ENCODE measurements around the gene PRDM16.

The PRDM16 gene

GRCh38 chr1:3426956-3427535 is 358.0 kb downstream of the PRDM16 start:
- Histone ChIP-seq H3K4me1 (ENCODE audit: control insufficient read depth, insufficient read depth, low read length) (no peaks in the 10 kb centered on the region), H3K27me3 (ENCODE audit: control insufficient read depth, insufficient read depth, low read length) (peaks cover 5% of the 10 kb centered on the region), H3K4me3 (ENCODE audit: low read length) (no peak overlapping the region), H3K36me3 (ENCODE audit: insufficient read depth, low read length) (no peaks in the 10 kb centered on the region), H3K4me2 (ENCODE audit: low read length) (no peak overlapping the region), H3K9me3 (replicated peaks; ENCODE audit: low read length) (no peaks in the 10 kb centered on the region), H3K9ac (ENCODE audit: low read depth, low read length) (no peak overlapping the region)

- Histone ChIP-seq H3K4me2 (ENCODE audit: low read length) (no peak overlapping the region), H3K36me3 (ENCODE audit: insufficient read depth, low read length) (no peaks in the 10 kb centered on the region), H3K9me3 (replicated peaks; ENCODE audit: low read length) (no peaks in the 10 kb centered on the region), H3K9ac (ENCODE audit: low read depth, low read length) (no peak overlapping the region), H3K27me3 (ENCODE audit: control insufficient read depth, insufficient read depth, low read length) (no peaks in the 10 kb centered on the region), H3K4me1 (ENCODE audit: control insufficient read depth, insufficient read depth, low read length) (no peaks in the 10 kb centered on the region), H3K4me3 (ENCODE audit: low read length) (no peak overlapping the region)
These were observed 359.0 kb downstream of the PRDM16 start for GRCh38 chr1:3427711-3428704.

- Histone ChIP-seq H3K4me1 (ENCODE audit: control insufficient read depth, insufficient read depth, low read length) (no peaks in the 10 kb centered on the region), H3K9ac (ENCODE audit: low read depth, low read length) (no peak overlapping the region), H3K9me3 (replicated peaks; ENCODE audit: low read length) (no peaks in the 10 kb centered on the region), H3K27me3 (ENCODE audit: control insufficient read depth, insufficient read depth, low read length) (no peaks in the 10 kb centered on the region), H3K4me3 (ENCODE audit: low read length) (no peak overlapping the region), H3K36me3 (ENCODE audit: insufficient read depth, low read length) (no peaks in the 10 kb centered on the region), H3K4me2 (ENCODE audit: low read length) (no peak overlapping the region)
These were observed 359.9 kb downstream of the PRDM16 start for GRCh38 chr1:3428899-3429298.

GRCh38 chr1:3429320-3429719 is 360.3 kb downstream of the PRDM16 start:
- Histone ChIP-seq H3K4me1 (ENCODE audit: control insufficient read depth, insufficient read depth, low read length) (no peaks in the 10 kb centered on the region), H3K27me3 (ENCODE audit: control insufficient read depth, insufficient read depth, low read length) (no peaks in the 10 kb centered on the region), H3K9ac (ENCODE audit: low read depth, low read length) (no peak overlapping the region), H3K36me3 (ENCODE audit: insufficient read depth, low read length) (no peaks in the 10 kb centered on the region), H3K4me2 (ENCODE audit: low read length) (no peak overlapping the region), H3K4me3 (ENCODE audit: low read length) (no peak overlapping the region), H3K9me3 (replicated peaks; ENCODE audit: low read length) (no peaks in the 10 kb centered on the region)

GRCh38 chr1:3429766-3430165 is 360.8 kb downstream of the PRDM16 start:
- no peaks in the 10 kb centered on the region for H3K36me3 ChIP-seq (ENCODE audit: insufficient read depth, low read length)
- H3K4me1 ChIP-seq (ENCODE audit: control insufficient read depth, insufficient read depth, low read length), result no peaks in the 10 kb centered on the region
- no peak overlapping the region for H3K9ac ChIP-seq (ENCODE audit: low read depth, low read length)
- no peaks in the 10 kb centered on the region for H3K9me3 ChIP-seq (replicated peaks; ENCODE audit: low read length)
- H3K4me3 ChIP-seq (ENCODE audit: low read length), result no peak overlapping the region
- no peaks in the 10 kb centered on the region for H3K27me3 ChIP-seq (ENCODE audit: control insufficient read depth, insufficient read depth, low read length)
- H3K4me2 ChIP-seq (ENCODE audit: low read length), result no peak overlapping the region

- no peak overlapping the region for H3K9ac ChIP-seq (ENCODE audit: low read depth, low read length)
- H3K36me3 ChIP-seq (ENCODE audit: insufficient read depth, low read length), result no peaks in the 10 kb centered on the region
- no peaks in the 10 kb centered on the region for H3K9me3 ChIP-seq (replicated peaks; ENCODE audit: low read length)
- H3K4me2 ChIP-seq (ENCODE audit: low read length), result no peak overlapping the region
- H3K4me3 ChIP-seq (ENCODE audit: low read length), result no peak overlapping the region
- H3K4me1 ChIP-seq (ENCODE audit: control insufficient read depth, insufficient read depth, low read length), result no peaks in the 10 kb centered on the region
- no peaks in the 10 kb centered on the region for H3K27me3 ChIP-seq (ENCODE audit: control insufficient read depth, insufficient read depth, low read length)
These were observed 361.4 kb downstream of the PRDM16 start for GRCh38 chr1:3430406-3430805.

GRCh38 chr1:3430820-3431219 is 361.8 kb downstream of the PRDM16 start:
- no peak overlapping the region for H3K4me2 ChIP-seq (ENCODE audit: low read length)
- H3K4me3 ChIP-seq (ENCODE audit: low read length), result no peak overlapping the region
- H3K4me1 ChIP-seq (ENCODE audit: control insufficient read depth, insufficient read depth, low read length), result no peaks in the 10 kb centered on the region
- H3K36me3 ChIP-seq (ENCODE audit: insufficient read depth, low read length), result no peaks in the 10 kb centered on the region
- peaks cover 1% of the 10 kb centered on the region for H3K27me3 ChIP-seq (ENCODE audit: control insufficient read depth, insufficient read depth, low read length)
- H3K9me3 ChIP-seq (replicated peaks; ENCODE audit: low read length), result no peaks in the 10 kb centered on the region
- H3K9ac ChIP-seq (ENCODE audit: low read depth, low read length), result no peak overlapping the region

- Histone ChIP-seq H3K36me3 (ENCODE audit: insufficient read depth, low read length) (no peaks in the 10 kb centered on the region), H3K4me3 (ENCODE audit: low read length) (no peak overlapping the region), H3K4me2 (ENCODE audit: low read length) (no peak overlapping the region), H3K9ac (ENCODE audit: low read depth, low read length) (no peak overlapping the region), H3K27me3 (ENCODE audit: control insufficient read depth, insufficient read depth, low read length) (peaks cover 6% of the 10 kb centered on the region), H3K9me3 (replicated peaks; ENCODE audit: low read length) (no peaks in the 10 kb centered on the region), H3K4me1 (ENCODE audit: control insufficient read depth, insufficient read depth, low read length) (no peaks in the 10 kb centered on the region)
These were observed 362.3 kb downstream of the PRDM16 start for GRCh38 chr1:3431266-3431665.

GRCh38 chr1:3431686-3432085 is 362.7 kb downstream of the PRDM16 start:
- Histone ChIP-seq H3K27me3 (ENCODE audit: control insufficient read depth, insufficient read depth, low read length) (peaks cover 10% of the 10 kb centered on the region), H3K36me3 (ENCODE audit: insufficient read depth, low read length) (no peaks in the 10 kb centered on the region), H3K4me1 (ENCODE audit: control insufficient read depth, insufficient read depth, low read length) (no peaks in the 10 kb centered on the region), H3K4me2 (ENCODE audit: low read length) (no peak overlapping the region), H3K9me3 (replicated peaks; ENCODE audit: low read length) (no peaks in the 10 kb centered on the region), H3K4me3 (ENCODE audit: low read length) (no peak overlapping the region), H3K9ac (ENCODE audit: low read depth, low read length) (no peak overlapping the region)

GRCh38 chr1:3432306-3432705 is 363.3 kb downstream of the PRDM16 start:
- H3K4me2 ChIP-seq (ENCODE audit: low read length), result no peak overlapping the region
- no peaks in the 10 kb centered on the region for H3K4me1 ChIP-seq (ENCODE audit: control insufficient read depth, insufficient read depth, low read length)
- H3K9me3 ChIP-seq (replicated peaks; ENCODE audit: low read length), result no peaks in the 10 kb centered on the region
- H3K9ac ChIP-seq (ENCODE audit: low read depth, low read length), result no peak overlapping the region
- peaks cover 14% of the 10 kb centered on the region for H3K27me3 ChIP-seq (ENCODE audit: control insufficient read depth, insufficient read depth, low read length)
- no peaks in the 10 kb centered on the region for H3K36me3 ChIP-seq (ENCODE audit: insufficient read depth, low read length)
- H3K4me3 ChIP-seq (ENCODE audit: low read length), result no peak overlapping the region

- Histone ChIP-seq H3K4me1 (ENCODE audit: control insufficient read depth, insufficient read depth, low read length) (no peaks in the 10 kb centered on the region), H3K9me3 (replicated peaks; ENCODE audit: low read length) (no peaks in the 10 kb centered on the region), H3K4me3 (ENCODE audit: low read length) (no peak overlapping the region), H3K36me3 (ENCODE audit: insufficient read depth, low read length) (no peaks in the 10 kb centered on the region), H3K4me2 (ENCODE audit: low read length) (no peak overlapping the region), H3K27me3 (ENCODE audit: control insufficient read depth, insufficient read depth, low read length) (peaks cover 16% of the 10 kb centered on the region), H3K9ac (ENCODE audit: low read depth, low read length) (no peak overlapping the region)
These were observed 364.1 kb downstream of the PRDM16 start for GRCh38 chr1:3433076-3433475.

Data from skeletal muscle satellite cell (primary cell).